H9 (cell line): ENCODE measurements around the gene RAMP3. TPM values are rescaled to one million over a fixed set of nuclear protein-coding genes. Genes with fewer than 3 reads are reported as not detected.

Source experiments
- DNase-seq: peaks from one replicate; pipeline ENCODE4 v3.0.0-alpha.2; 2017
- H2AFZ ChIP-seq: one replicate; pipeline ENCODE4 v1.6.1; 2013; ENCODE audit warnings: mild to moderate bottlenecking, low read length, control low read depth, moderate library complexity
- H2AK5ac ChIP-seq: 2 replicates; pipeline ENCODE4 v1.6.1; 2013; ENCODE audit warnings: low read length, control low read depth, mixed read lengths; ENCODE audit not compliant: insufficient read length
- H2BK120ac ChIP-seq: one replicate; pipeline ENCODE4 v1.6.1; 2013; ENCODE audit warnings: low read depth, mild to moderate bottlenecking, low read length, control low read depth, inconsistent platforms; ENCODE audit not compliant: poor library complexity, severe bottlenecking
- H2BK12ac ChIP-seq: 2 replicates; pipeline ENCODE4 v1.6.1; 2013; ENCODE audit warnings: low read length, control low read depth, mixed read lengths, low read depth; ENCODE audit not compliant: insufficient read length
- H2BK15ac ChIP-seq: 2 replicates; pipeline ENCODE4 v1.6.1; 2013; ENCODE audit warnings: low read depth, low read length, control low read depth
- H2BK20ac ChIP-seq: one replicate; pipeline ENCODE4 v1.6.1; 2013; ENCODE audit warnings: low read depth, mild to moderate bottlenecking, low read length, control low read depth, inconsistent platforms; ENCODE audit not compliant: poor library complexity, severe bottlenecking
- H2BK5ac ChIP-seq: 2 replicates; pipeline ENCODE4 v1.6.1; 2013; ENCODE audit warnings: low read length, control low read depth, mixed read lengths; ENCODE audit not compliant: insufficient read length
- H3K14ac ChIP-seq: 2 replicates; pipeline ENCODE4 v1.6.1; 2013; ENCODE audit warnings: low read length, control low read depth; ENCODE audit not compliant: insufficient read depth
- H3K18ac ChIP-seq: 2 replicates; pipeline ENCODE4 v1.6.1; 2013; ENCODE audit warnings: low read depth, mild to moderate bottlenecking, mixed read lengths, low read length, control low read depth; ENCODE audit not compliant: insufficient read length
- H3K23ac ChIP-seq: 2 replicates; pipeline ENCODE4 v1.6.1; 2013; ENCODE audit warnings: low read length, control low read depth, mixed read lengths, low read depth; ENCODE audit not compliant: insufficient read length
- H3K23me2 ChIP-seq: 2 replicates; pipeline ENCODE4 v1.6.1; 2013; ENCODE audit warnings: low read depth, mild to moderate bottlenecking, mixed read lengths, low read length, control low read depth; ENCODE audit not compliant: insufficient read length, poor library complexity, severe bottlenecking
- H3K27ac ChIP-seq: 2 replicates; pipeline ENCODE4 v1.5.1; 2013; ENCODE audit warnings: low read length, control low read depth, mixed read lengths, low read depth; ENCODE audit not compliant: insufficient read length
- H3K27me3 ChIP-seq: 2 replicates; pipeline ENCODE4 v1.6.1; 2013; ENCODE audit warnings: low read length, control low read depth, inconsistent platforms; ENCODE audit not compliant: insufficient read depth
- H3K4ac ChIP-seq: 2 replicates; pipeline ENCODE4 v1.6.1; 2013; ENCODE audit warnings: low read depth, mild to moderate bottlenecking, control low read depth, inconsistent platforms, low read length, moderate library complexity
- H3K4me1 ChIP-seq: 2 replicates; pipeline ENCODE4 v1.6.1; 2013; ENCODE audit warnings: low read length, control low read depth, inconsistent platforms; ENCODE audit not compliant: insufficient read depth
- H3K4me2 ChIP-seq: 2 replicates; pipeline ENCODE4 v1.6.1; 2013; ENCODE audit warnings: low read length, control low read depth, mixed read lengths; ENCODE audit not compliant: insufficient read length, insufficient read depth
- H3K56ac ChIP-seq: 2 replicates; pipeline ENCODE4 v1.6.1; 2013; ENCODE audit warnings: low read depth, mild to moderate bottlenecking, mixed read lengths, low read length, control low read depth; ENCODE audit not compliant: insufficient read length
- H3K79me1 ChIP-seq: 2 replicates; pipeline ENCODE4 v1.6.1; 2013; ENCODE audit warnings: low read depth, mild to moderate bottlenecking, moderate library complexity, low read length, control low read depth, inconsistent platforms; ENCODE audit not compliant: insufficient read depth, poor library complexity, severe bottlenecking
- H3K79me2 ChIP-seq: 2 replicates; pipeline ENCODE4 v1.6.1; 2013; ENCODE audit warnings: low read length, control low read depth, inconsistent platforms; ENCODE audit not compliant: insufficient read depth
- H3K9ac ChIP-seq: 2 replicates; pipeline ENCODE4 v1.6.1; 2013; ENCODE audit warnings: low read length, control low read depth, mixed read lengths; ENCODE audit not compliant: insufficient read length; ENCODE audit errors: extremely low read depth
- H3K9me3 ChIP-seq: one replicate; pipeline ENCODE4 v1.6.1; 2013; ENCODE audit warnings: low read depth, low read length, inconsistent platforms; ENCODE audit not compliant: control insufficient read depth
- H3T11ph ChIP-seq: one replicate; pipeline ENCODE4 v1.6.1; 2013; ENCODE audit warnings: mild to moderate bottlenecking, low read length, control low read depth, inconsistent platforms
- H4K20me1 ChIP-seq: one replicate; pipeline ENCODE4 v1.6.1; 2013; ENCODE audit not compliant: control insufficient read depth, insufficient read length, insufficient read depth
- H4K5ac ChIP-seq: 2 replicates; pipeline ENCODE4 v1.6.1; 2013; ENCODE audit warnings: low read depth, mild to moderate bottlenecking, mixed read lengths, low read length, control low read depth; ENCODE audit not compliant: insufficient read length
- H4K8ac ChIP-seq: replicated peaks from 2 replicates; pipeline ENCODE4 v1.6.1; 2013; ENCODE audit warnings: low read length, control low read depth, mixed read lengths, low read depth; ENCODE audit not compliant: insufficient read length
- H4K91ac ChIP-seq: 2 replicates; pipeline ENCODE4 v1.6.1; 2013; ENCODE audit warnings: low read depth, mild to moderate bottlenecking, moderate library complexity, mixed read lengths, low read length, control low read depth; ENCODE audit not compliant: insufficient read length
- H3K27ac Mint-ChIP-seq, 3 experiments: 2 replicates in 2 of 3; 3 replicates in 1 of 3; pipeline ENCODE4 v1.8.0; 2020 to 2021; ENCODE audit warnings: mixed read lengths in 3 of 3, mild to moderate bottlenecking in 1 of 3, moderate library complexity in 1 of 3
- H3K27me3 Mint-ChIP-seq: 2 replicates; pipeline ENCODE4 v1.8.0; 2021; ENCODE audit warnings: low read depth, mild to moderate bottlenecking, moderate library complexity, mixed read lengths
- H3K36me3 Mint-ChIP-seq, 3 experiments: 2 replicates in 2 of 3; 3 replicates in 1 of 3; pipeline ENCODE4 v1.8.0; 2020 to 2021; ENCODE audit warnings: low read depth in 3 of 3, mixed read lengths in 3 of 3; ENCODE audit not compliant: insufficient read depth in 1 of 3
- H3K4me1 Mint-ChIP-seq, 2 experiments: 2 replicates each; pipeline ENCODE4 v1.8.0; 2020; ENCODE audit warnings: mixed read lengths in 2 of 2
- H3K4me3 Mint-ChIP-seq, 2 experiments: 2 replicates in 1 of 2; 3 replicates in 1 of 2; pipeline ENCODE4 v1.8.0; 2020 to 2021; ENCODE audit warnings: mild to moderate bottlenecking in 2 of 2, mixed read lengths in 2 of 2, moderate library complexity in 1 of 2
- H3K9me3 Mint-ChIP-seq, 2 experiments: 2 replicates in 1 of 2; 3 replicates in 1 of 2; pipeline ENCODE4 v1.8.0; 2020; ENCODE audit warnings: mild to moderate bottlenecking in 2 of 2, mixed read lengths in 2 of 2, moderate library complexity in 1 of 2
- WGBS: extraction: QIAGEN DNeasy Blood & Tissue Kit; methylation state at CpG from one replicate; pipeline ENCODE4 v1.1.7; 2013; ENCODE audit warnings: missing lambda C conversion rate, low lambda C conversion rate, mixed read lengths; ENCODE audit not compliant: insufficient read length; ENCODE audit errors: extremely low coverage; 5-methylcytosine and 5-hydroxymethylcytosine counted together
- total RNA-seq: library from RNA; stranded (reverse); gene quantifications from 2 replicates; pipeline ENCODE4 v1.2.1, GENCODE V29; 2021
- TF ChIP-seq, protein P1 (sequence below): fragments of 200-600 bp; sonication (generic); conservative IDR thresholded peaks from 3 replicates; pipeline ENCODE4 v1.8.0; 2021; ENCODE audit warnings: antibody characterized with exemption, mild to moderate bottlenecking

Gene RAMP3
- total RNA-seq, 1 experiment from 2014 or later: 0.63 TPM

DNA sequence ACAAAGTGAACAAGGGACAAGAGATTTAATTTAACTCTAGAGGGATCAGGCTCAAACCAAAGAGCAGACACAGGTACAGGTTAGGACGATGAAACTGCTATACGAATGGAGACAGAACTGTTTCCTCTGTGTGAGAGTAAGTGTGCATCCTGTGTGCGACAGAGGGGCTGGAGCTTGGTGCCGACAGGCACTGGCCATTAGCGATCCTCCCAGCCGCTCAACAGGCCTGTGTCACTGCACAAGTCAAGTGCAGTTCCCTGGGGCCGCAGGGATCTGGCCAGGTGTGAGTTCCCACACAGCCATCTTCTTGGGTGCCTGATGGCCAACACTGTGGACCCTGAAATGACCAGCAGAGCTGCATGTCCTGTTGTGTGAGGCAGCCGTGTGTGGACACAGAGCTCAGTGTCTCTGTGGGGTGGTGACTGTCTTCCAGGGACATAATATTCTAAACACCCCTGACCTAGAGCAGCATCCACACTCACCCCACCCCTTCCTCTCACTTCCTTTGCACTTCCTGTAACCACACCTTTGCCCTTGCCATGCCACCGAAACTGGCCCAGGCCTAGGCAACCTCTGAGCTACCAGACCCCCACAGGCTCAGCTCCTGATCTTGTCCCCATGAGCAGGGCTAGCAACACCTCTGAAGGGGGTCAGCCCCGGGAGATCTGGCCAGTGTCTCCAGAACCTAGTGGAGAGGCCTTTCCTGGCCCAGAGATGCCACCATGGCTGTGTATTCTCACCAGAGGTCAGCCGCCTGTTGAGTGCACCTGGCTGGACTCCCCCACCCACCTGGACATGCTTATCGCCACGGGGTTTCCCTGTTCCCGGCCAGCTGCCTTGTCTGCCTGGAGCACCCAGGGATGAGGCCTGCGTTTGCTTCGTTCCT, 34.4 kb upstream of the RAMP3 start:
- H3K27ac ChIP-seq: no peak overlapping the region
- H3K4me3 Mint-ChIP-seq: no peak overlapping the region

More for the DNA sequence above, 34.4 kb upstream of the RAMP3 start:
- H3K9me3 Mint-ChIP-seq: no peaks in the 10 kb centered on the region
- Histone ChIP-seq H3K23me2 (no peaks in the 10 kb centered on the region), H2BK120ac (no peak overlapping the region), H2AFZ (no peak overlapping the region), H2BK5ac (no peak overlapping the region), H3K79me1 (no peaks in the 10 kb centered on the region), H3K27me3 (no peaks in the 10 kb centered on the region), H3K9ac (no peak overlapping the region), H3K4ac (no peak overlapping the region), H2BK12ac (no peak overlapping the region), H4K20me1 (no peaks in the 10 kb centered on the region), H2BK20ac (no peak overlapping the region), H3K4me1 (no peaks in the 10 kb centered on the region), H4K5ac (no peak overlapping the region), H3K56ac (no peak overlapping the region), H3K9me3 (no peaks in the 10 kb centered on the region), H3K14ac (no peak overlapping the region), H3K79me2 (no peaks in the 10 kb centered on the region), H2BK15ac (no peak overlapping the region), H3K4me2 (no peak overlapping the region), H2AK5ac (no peak overlapping the region), H3K18ac (no peak overlapping the region), H3T11ph (no peak overlapping the region), H4K91ac (no peak overlapping the region), H4K8ac (no peak overlapping the region), H3K23ac (no peak overlapping the region)
- peaks cover 11% of the 10 kb centered on the region in 2 experiments for H3K4me1 Mint-ChIP-seq
- H3K27me3 Mint-ChIP-seq: peaks cover 10% of the 10 kb centered on the region
- TF ChIP-seq, protein P1, sequence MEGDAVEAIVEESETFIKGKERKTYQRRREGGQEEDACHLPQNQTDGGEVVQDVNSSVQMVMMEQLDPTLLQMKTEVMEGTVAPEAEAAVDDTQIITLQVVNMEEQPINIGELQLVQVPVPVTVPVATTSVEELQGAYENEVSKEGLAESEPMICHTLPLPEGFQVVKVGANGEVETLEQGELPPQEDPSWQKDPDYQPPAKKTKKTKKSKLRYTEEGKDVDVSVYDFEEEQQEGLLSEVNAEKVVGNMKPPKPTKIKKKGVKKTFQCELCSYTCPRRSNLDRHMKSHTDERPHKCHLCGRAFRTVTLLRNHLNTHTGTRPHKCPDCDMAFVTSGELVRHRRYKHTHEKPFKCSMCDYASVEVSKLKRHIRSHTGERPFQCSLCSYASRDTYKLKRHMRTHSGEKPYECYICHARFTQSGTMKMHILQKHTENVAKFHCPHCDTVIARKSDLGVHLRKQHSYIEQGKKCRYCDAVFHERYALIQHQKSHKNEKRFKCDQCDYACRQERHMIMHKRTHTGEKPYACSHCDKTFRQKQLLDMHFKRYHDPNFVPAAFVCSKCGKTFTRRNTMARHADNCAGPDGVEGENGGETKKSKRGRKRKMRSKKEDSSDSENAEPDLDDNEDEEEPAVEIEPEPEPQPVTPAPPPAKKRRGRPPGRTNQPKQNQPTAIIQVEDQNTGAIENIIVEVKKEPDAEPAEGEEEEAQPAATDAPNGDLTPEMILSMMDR: no peak
- H3K27ac Mint-ChIP-seq: peak overlapping the region in 1 of 3 experiments; percentile 61; a peak in 1 of 7 replicates
- no peaks in the 10 kb centered on the region for H3K36me3 Mint-ChIP-seq
- no peak for DNase-seq
- no CpG with 5 or more reads among the region's 16 CpGs for WGBS
